ENCODE data around the gene ELFN2. TPM values are rescaled to one million over a fixed set of nuclear protein-coding genes. Genes with fewer than 3 reads are reported as not detected.

ELFN2 gene, protein sequence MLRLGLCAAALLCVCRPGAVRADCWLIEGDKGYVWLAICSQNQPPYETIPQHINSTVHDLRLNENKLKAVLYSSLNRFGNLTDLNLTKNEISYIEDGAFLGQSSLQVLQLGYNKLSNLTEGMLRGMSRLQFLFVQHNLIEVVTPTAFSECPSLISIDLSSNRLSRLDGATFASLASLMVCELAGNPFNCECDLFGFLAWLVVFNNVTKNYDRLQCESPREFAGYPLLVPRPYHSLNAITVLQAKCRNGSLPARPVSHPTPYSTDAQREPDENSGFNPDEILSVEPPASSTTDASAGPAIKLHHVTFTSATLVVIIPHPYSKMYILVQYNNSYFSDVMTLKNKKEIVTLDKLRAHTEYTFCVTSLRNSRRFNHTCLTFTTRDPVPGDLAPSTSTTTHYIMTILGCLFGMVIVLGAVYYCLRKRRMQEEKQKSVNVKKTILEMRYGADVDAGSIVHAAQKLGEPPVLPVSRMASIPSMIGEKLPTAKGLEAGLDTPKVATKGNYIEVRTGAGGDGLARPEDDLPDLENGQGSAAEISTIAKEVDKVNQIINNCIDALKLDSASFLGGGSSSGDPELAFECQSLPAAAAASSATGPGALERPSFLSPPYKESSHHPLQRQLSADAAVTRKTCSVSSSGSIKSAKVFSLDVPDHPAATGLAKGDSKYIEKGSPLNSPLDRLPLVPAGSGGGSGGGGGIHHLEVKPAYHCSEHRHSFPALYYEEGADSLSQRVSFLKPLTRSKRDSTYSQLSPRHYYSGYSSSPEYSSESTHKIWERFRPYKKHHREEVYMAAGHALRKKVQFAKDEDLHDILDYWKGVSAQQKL
- 0.36 and 0.44 TPM in 2 replicates for total RNA-seq
- long read RNA-seq = 0 reads

DNA sequence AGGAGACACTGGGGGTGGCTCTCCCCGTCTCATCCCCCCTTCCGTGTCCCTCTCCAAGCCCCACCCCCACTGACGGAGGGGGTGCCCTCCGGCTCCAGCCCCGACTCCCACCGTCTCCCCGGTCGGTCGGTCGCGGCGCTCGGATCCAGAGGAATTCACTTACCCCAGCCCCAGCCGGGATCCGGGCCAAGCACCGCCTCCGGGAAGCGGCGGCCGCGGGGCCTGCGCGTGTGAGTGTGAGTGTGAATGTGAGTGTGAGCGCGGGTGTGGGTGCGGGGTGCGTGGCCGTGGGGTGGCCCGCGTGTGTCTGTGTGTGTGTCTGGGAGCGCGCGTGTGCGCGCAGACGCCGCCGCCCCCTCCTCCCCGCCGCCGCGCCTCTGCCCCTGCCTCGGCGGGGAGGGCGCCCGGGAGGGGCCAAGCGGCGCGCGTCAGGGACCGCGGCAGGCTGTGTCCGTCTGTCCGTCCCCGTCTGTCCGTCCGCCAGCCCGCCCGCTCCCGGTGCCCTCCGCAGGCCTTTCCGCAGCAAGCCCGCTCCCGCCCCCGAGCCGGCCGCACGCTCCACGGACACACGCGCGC, at the start of gene ELFN2:
Gene ELFN2, minus strand, starts transcription at position 345 of the 576 bp plus-strand sequence. CDS start 51,945 bp downstream, outside the sequence.
- Mint-ChIP-seq H3K36me3 (ENCODE audit: insufficient read depth) (no peaks in the 10 kb centered on the region), H3K4me1 (ENCODE audit: low read depth) (peaks cover 8% of the 10 kb centered on the region), H3K4me3 (ENCODE audit: low read depth) (peak within 1 kb of the TSS; percentile 45), H3K9me3 (ENCODE audit: low read depth) (no peaks in the 10 kb centered on the region), H3K27me3 (peaks cover 65% of the 10 kb centered on the region), H3K27ac (peak within 1 kb of the TSS; percentile 10)
- DNase-seq (ENCODE audit: low spot score, unreplicated experiment) = no peak
- TF ChIP-seq, protein P1, sequence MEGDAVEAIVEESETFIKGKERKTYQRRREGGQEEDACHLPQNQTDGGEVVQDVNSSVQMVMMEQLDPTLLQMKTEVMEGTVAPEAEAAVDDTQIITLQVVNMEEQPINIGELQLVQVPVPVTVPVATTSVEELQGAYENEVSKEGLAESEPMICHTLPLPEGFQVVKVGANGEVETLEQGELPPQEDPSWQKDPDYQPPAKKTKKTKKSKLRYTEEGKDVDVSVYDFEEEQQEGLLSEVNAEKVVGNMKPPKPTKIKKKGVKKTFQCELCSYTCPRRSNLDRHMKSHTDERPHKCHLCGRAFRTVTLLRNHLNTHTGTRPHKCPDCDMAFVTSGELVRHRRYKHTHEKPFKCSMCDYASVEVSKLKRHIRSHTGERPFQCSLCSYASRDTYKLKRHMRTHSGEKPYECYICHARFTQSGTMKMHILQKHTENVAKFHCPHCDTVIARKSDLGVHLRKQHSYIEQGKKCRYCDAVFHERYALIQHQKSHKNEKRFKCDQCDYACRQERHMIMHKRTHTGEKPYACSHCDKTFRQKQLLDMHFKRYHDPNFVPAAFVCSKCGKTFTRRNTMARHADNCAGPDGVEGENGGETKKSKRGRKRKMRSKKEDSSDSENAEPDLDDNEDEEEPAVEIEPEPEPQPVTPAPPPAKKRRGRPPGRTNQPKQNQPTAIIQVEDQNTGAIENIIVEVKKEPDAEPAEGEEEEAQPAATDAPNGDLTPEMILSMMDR (IDR thresholded peaks at IDR 0.05; ENCODE audit: unreplicated experiment) = no peak

- Mint-ChIP-seq H3K27ac (no peak overlapping the region), H3K4me3 (ENCODE audit: low read depth) (no peak overlapping the region), H3K36me3 (ENCODE audit: insufficient read depth) (no peaks in the 10 kb centered on the region), H3K9me3 (ENCODE audit: low read depth) (no peaks in the 10 kb centered on the region), H3K27me3 (no peaks in the 10 kb centered on the region), H3K4me1 (ENCODE audit: low read depth) (peaks cover 4% of the 10 kb centered on the region)
- TF ChIP-seq, protein P1 (IDR thresholded peaks at IDR 0.05; ENCODE audit: unreplicated experiment) = no peak
- DNase-seq (ENCODE audit: low spot score, unreplicated experiment) = no peak
Observed at GRCh38 chr22:37476389-37477329, 49.4 kb upstream of the ELFN2 start.

DNA sequence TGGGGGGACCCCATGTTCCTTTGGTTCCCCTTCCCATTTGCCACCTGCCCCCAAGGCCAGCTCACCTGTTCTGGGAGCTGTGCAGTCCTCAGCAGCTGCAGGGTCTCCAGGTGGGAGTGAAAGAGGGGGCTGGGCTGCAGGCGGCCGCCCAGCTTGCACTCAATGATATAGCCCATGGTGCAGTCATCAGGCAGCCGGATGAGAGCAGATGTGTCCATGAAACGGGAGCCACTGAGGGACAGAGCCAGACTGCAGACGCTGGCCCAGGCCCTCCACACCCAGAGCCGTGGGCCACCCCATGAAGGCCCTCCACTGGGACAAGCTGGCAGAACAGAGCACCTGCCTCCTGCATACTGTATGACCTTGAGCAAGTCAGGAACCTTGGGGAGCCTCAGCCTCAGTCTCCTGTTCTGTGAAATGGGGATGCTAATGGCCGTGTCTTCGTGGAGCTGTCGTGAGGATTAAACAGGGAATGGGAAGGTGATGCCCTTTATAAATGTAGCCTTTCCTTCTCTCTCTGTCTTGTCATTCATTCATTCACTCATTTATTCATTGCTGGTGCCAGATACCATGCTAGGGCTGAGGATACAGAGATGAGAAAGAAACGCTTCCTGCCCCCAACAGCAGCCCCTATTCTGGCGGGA, 47.3 kb upstream of the ELFN2 start:
- Mint-ChIP-seq H3K36me3 (ENCODE audit: insufficient read depth) (no peaks in the 10 kb centered on the region), H3K4me3 (ENCODE audit: low read depth) (no peak overlapping the region), H3K4me1 (ENCODE audit: low read depth) (no peaks in the 10 kb centered on the region), H3K9me3 (ENCODE audit: low read depth) (no peaks in the 10 kb centered on the region), H3K27me3 (peaks cover 3% of the 10 kb centered on the region), H3K27ac (no peak overlapping the region)
- no peak for DNase-seq (ENCODE audit: low spot score, unreplicated experiment)
- TF ChIP-seq, protein P1 (IDR thresholded peaks at IDR 0.05; ENCODE audit: unreplicated experiment) = no peak

DNA sequence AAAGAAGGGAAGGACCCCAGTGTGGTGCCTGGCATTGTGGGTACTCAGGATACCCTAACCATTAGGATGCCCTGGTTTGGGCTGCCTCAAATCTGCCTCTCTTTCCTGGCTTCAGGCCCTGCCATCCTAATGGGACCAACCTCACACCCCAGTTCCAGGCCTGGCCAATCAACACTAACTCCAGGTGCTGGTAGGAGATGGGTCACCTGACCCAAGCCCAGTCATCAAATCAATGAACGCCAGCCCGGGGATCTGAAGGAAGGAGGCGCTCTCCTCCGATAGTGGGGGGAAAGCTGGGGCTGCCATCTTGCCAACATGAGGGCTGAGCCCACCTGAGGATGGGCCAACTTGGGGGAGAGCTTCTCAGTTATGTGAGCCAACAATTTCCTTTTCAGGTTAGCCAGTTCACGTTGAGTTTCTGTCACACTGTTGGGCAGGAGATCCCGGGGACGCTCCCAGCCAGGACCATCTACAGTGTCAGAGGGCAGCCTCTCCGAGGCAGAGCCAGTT, 46.2 kb upstream of the ELFN2 start:
- H3K4me1 Mint-ChIP-seq (ENCODE audit: low read depth) = no peaks in the 10 kb centered on the region
- H3K36me3 Mint-ChIP-seq (ENCODE audit: insufficient read depth) = no peaks in the 10 kb centered on the region
- no peak overlapping the region for H3K4me3 Mint-ChIP-seq (ENCODE audit: low read depth)
- TF ChIP-seq, protein P1 (IDR thresholded peaks at IDR 0.05; ENCODE audit: unreplicated experiment) = no peak
- no peaks in the 10 kb centered on the region for H3K9me3 Mint-ChIP-seq (ENCODE audit: low read depth)
- DNase-seq (ENCODE audit: low spot score, unreplicated experiment) = no peak
- H3K27me3 Mint-ChIP-seq = peaks cover 6% of the 10 kb centered on the region
- no peak overlapping the region for H3K27ac Mint-ChIP-seq

All from progenitor cell of endocrine pancreas (in vitro differentiated cells).